ENCODE data around the gene PRKCI.
"Not testable (repeated sequence)": the region's sequence is repeated elsewhere in the genome, so short reads cannot be mapped to it uniquely, and the experiment has no call there.

Gene PRKCI

GRCh38 chr3:170343859-170344258 is 121.6 kb downstream of the PRKCI start:
- DNase-seq (ENCODE audit: low spot score): not testable (repeated sequence)

GRCh38 chr3:170344971-170345370 is 122.7 kb downstream of the PRKCI start:
- no peak for DNase-seq (ENCODE audit: low spot score)

GRCh38 chr3:170346481-170347392 is 124.5 kb downstream of the PRKCI start:
- DNase-seq (ENCODE audit: low spot score): no peak

GRCh38 chr3:170350515-170351413 is 128.5 kb downstream of the PRKCI start:
- no peak for DNase-seq (ENCODE audit: low spot score)

- DNase-seq (ENCODE audit: low spot score): no peak
Measured at GRCh38 chr3:170352936-170353335, 130.7 kb downstream of the PRKCI start.

- DNase-seq (ENCODE audit: low spot score): no peak
Measured at GRCh38 chr3:170353485-170353884, 131.3 kb downstream of the PRKCI start.

- DNase-seq (ENCODE audit: low spot score): no peak
Measured at GRCh38 chr3:170354760-170355159, 132.5 kb downstream of the PRKCI start.
